Thyroid gland (tissue), 4 donors: ENCODE results near the gene ERLIN1. TPM values are rescaled to one million over a fixed set of nuclear protein-coding genes. Genes with fewer than 3 reads are reported as not detected.

Experiments used
- DNase-seq, 2 donors: peaks; one replicate each; pipeline ENCODE4 v3.0.0-alpha.2; 2019
- H3K27ac ChIP-seq, 3 donors: fragments of 200-600 bp; sonication (generic); 1 replicate in 2 of 3; 2 replicates in 1 of 3; pipeline ENCODE4 v1.5.1; 2016 to 2019; ENCODE audit warnings: mild to moderate bottlenecking in 1 of 3, moderate library complexity in 1 of 3
- H3K27me3 ChIP-seq: fragments of 200-600 bp; sonication (generic); one replicate; pipeline ENCODE4 v1.5.1; 2019
- H3K36me3 ChIP-seq, 2 donors: fragments of 200-600 bp; sonication (generic); one replicate each; pipeline ENCODE4 v1.5.1; 2016 to 2019
- H3K4me1 ChIP-seq, 2 donors: fragments of 200-600 bp; sonication (generic); one replicate each; pipeline ENCODE4 v1.5.1; 2017 to 2019
- H3K4me3 ChIP-seq, 3 donors: fragments of 200-600 bp; sonication (generic); replicated peaks in 1 of 3; 1 replicate in 2 of 3; 2 replicates in 1 of 3; pipeline ENCODE4 v1.5.1; 2016; ENCODE audit warnings: mild to moderate bottlenecking in 1 of 3
- H3K9me3 ChIP-seq: fragments of 200-600 bp; sonication (generic); one replicate; pipeline ENCODE4 v1.5.1; 2017
- CTCF ChIP-seq, 6 experiments: fragments of 200-600 bp in 3 of 6; fragments of 450-650 bp in 3 of 6; sonication (generic) in 3 of 6; IDR thresholded peaks; one replicate each; pipeline ENCODE4 v1.5.1; 2016 to 2019; ENCODE audit warnings: antibody characterized with exemption in 6 of 6, mild to moderate bottlenecking in 2 of 6, inconsistent platforms in 1 of 6, moderate library complexity in 1 of 6
- POLR2A ChIP-seq, 2 donors: fragments of 450-650 bp; IDR thresholded peaks; one replicate each; pipeline ENCODE4 v1.6.1; 2017; ENCODE audit warnings: antibody characterized with exemption in 2 of 2, mild to moderate bottlenecking in 2 of 2, moderate library complexity in 1 of 2
- WGBS, 2 donors: methylation state at CpG; one replicate each; pipeline ENCODE4 v1.1.5; 2017; 5-methylcytosine and 5-hydroxymethylcytosine counted together
- intact Hi-C: fragments of 100-400 bp; cut with DNase I; formaldehyde crosslinking; loops from one replicate; pipeline ENCODE4 v1.15.1; 2023
- total RNA-seq, 4 donors: library from RNA; depleted of rRNA; stranded (reverse); fragments of >200 nt; gene quantifications; one replicate each; pipeline ENCODE4 v1.2.3, GENCODE V29; 2016

Gene ERLIN1
- total RNA-seq, 4 donors from 2014 or later = 17.9 to 23.5 (median 19.7) TPM

GRCh38 chr10:100222529-100222928 lies 36.7 kb upstream of the ERLIN1 start:
- Histone ChIP-seq H3K36me3 (peaks cover 23 to 29% of the 10 kb centered on the region in 2 donors), H3K9me3 (no peaks in the 10 kb centered on the region), H3K27me3 (no peaks in the 10 kb centered on the region), H3K4me3 (no peak overlapping the region), H3K27ac (no peak overlapping the region), H3K4me1 (no peaks in the 10 kb centered on the region)
- intact Hi-C loops = no loop called here
- 98% methylated on average over 2 of the region's 2 CpGs for WGBS, 2 donors
- TF ChIP-seq CTCF (IDR thresholded peaks at IDR 0.05) (no peak), POLR2A (IDR thresholded peaks at IDR 0.05) (no peak)
- DNase-seq = no peak

- intact Hi-C loops = no loop called here
- Histone ChIP-seq H3K36me3 (peaks cover 31 to 34% of the 10 kb centered on the region in 2 donors), H3K9me3 (no peaks in the 10 kb centered on the region), H3K27ac (no peak overlapping the region), H3K4me3 (no peak overlapping the region), H3K27me3 (no peaks in the 10 kb centered on the region), H3K4me1 (no peaks in the 10 kb centered on the region)
- no peak for DNase-seq
- TF ChIP-seq CTCF (IDR thresholded peaks at IDR 0.05) = no peak
- TF ChIP-seq POLR2A (IDR thresholded peaks at IDR 0.05) = no peak
- WGBS, 2 donors = 93 to 98% methylated on average over 2 of the region's 2 CpGs
These were observed 30.2 kb upstream of the ERLIN1 start for GRCh38 chr10:100216006-100216405.

GRCh38 chr10:100209303-100209702 lies 23.5 kb upstream of the ERLIN1 start:
- Histone ChIP-seq H3K36me3 (peaks cover 10 to 18% of the 10 kb centered on the region in 2 donors), H3K27ac (no peak overlapping the region), H3K4me1 (no peaks in the 10 kb centered on the region), H3K27me3 (no peaks in the 10 kb centered on the region), H3K9me3 (no peaks in the 10 kb centered on the region), H3K4me3 (no peak overlapping the region)
- no peak for DNase-seq
- TF ChIP-seq CTCF (IDR thresholded peaks at IDR 0.05) (no peak), POLR2A (IDR thresholded peaks at IDR 0.05) (no peak)
- intact Hi-C loops = no loop called here
- 86 to 93% methylated on average over 7 of the region's 7 CpGs for WGBS, 2 donors

GRCh38 chr10:100208276-100208675 lies 22.4 kb upstream of the ERLIN1 start:
- Histone ChIP-seq H3K27ac (no peak overlapping the region), H3K4me3 (no peak overlapping the region), H3K9me3 (no peaks in the 10 kb centered on the region), H3K4me1 (no peaks in the 10 kb centered on the region), H3K36me3 (peaks cover 19 to 25% of the 10 kb centered on the region in 2 donors), H3K27me3 (no peaks in the 10 kb centered on the region)
- intact Hi-C loops = no loop called here
- no peak for DNase-seq
- 95 to 96% methylated on average over 9 of the region's 9 CpGs for WGBS, 2 donors
- no peak for TF ChIP-seq CTCF (IDR thresholded peaks at IDR 0.05)
- no peak for TF ChIP-seq POLR2A (IDR thresholded peaks at IDR 0.05)

- Histone ChIP-seq H3K27ac (no peak overlapping the region), H3K4me1 (no peaks in the 10 kb centered on the region), H3K4me3 (no peak overlapping the region), H3K27me3 (no peaks in the 10 kb centered on the region), H3K36me3 (peaks cover 32 to 45% of the 10 kb centered on the region in 2 donors), H3K9me3 (no peaks in the 10 kb centered on the region)
- WGBS, 2 donors = 98 to 99% methylated on average over 2 of the region's 2 CpGs
- no peak for DNase-seq
- intact Hi-C loops = no loop called here
- TF ChIP-seq POLR2A (IDR thresholded peaks at IDR 0.05) (no peak), CTCF (IDR thresholded peaks at IDR 0.05) (no peak)
These were observed 18.5 kb upstream of the ERLIN1 start for GRCh38 chr10:100204370-100204769.
